Diencephalon (tissue), 1 donor: Measurements from ENCODE around the gene DDX11. TPM values are rescaled to one million over a fixed set of nuclear protein-coding genes. Genes with fewer than 3 reads are reported as not detected.

Source experiments
- small RNA-seq: library from RNA; depleted of rRNA; stranded (forward); fragments of <200 nt; gene quantifications from one replicate; pipeline ENCODE3, GENCODE V24; 2014
- total RNA-seq: library from RNA; depleted of rRNA; stranded (reverse); fragments of >200 nt; gene quantifications from one replicate; pipeline ENCODE4 v1.2.3, GENCODE V29; 2014

DDX11 gene
- 13.8 TPM for total RNA-seq

GRCh38 chr12:31073527-31074332 lies at the start of gene DDX11:
TSS of gene DDX11 (plus strand) at chr12:31073860. CDS start at chr12:31078394, 4,534 bp downstream.

Small RNA genes lying within 50 kb of the gene (small RNA-seq; reads per million reads assigned to genes)
- gene RF00072 = not detected

Other genes with a start within 250 kb of the DDX11 start
- 13.8 TPM for gene TSPAN11, start 147.1 kb upstream of the DDX11 start, total RNA-seq